Endodermal cell (in vitro differentiated cells): ENCODE measurements around the gene PTPRN2. TPM values are rescaled to one million over a fixed set of nuclear protein-coding genes. Genes with fewer than 3 reads are reported as not detected.
A peak's percentile ranks its signal among the peaks of the same experiment; 100 is the strongest.

ENCODE experiments used
- DNase-seq: peaks from one replicate; pipeline ENCODE4 v3.0.0-alpha.2; 2017
- H3K27ac ChIP-seq: 2 replicates; pipeline ENCODE4 v1.5.1; 2013; ENCODE audit warnings: mild to moderate bottlenecking, low read depth, low read length, moderate library complexity
- H3K27me3 ChIP-seq: 2 replicates; pipeline ENCODE4 v1.6.1; 2013; ENCODE audit warnings: mild to moderate bottlenecking, low read length, moderate library complexity; ENCODE audit not compliant: insufficient read depth, control insufficient read depth, poor library complexity, severe bottlenecking
- H3K36me3 ChIP-seq: 2 replicates; pipeline ENCODE4 v1.7.0; 2013; ENCODE audit warnings: mild to moderate bottlenecking, low read length, moderate library complexity; ENCODE audit not compliant: control insufficient read depth, insufficient read depth
- H3K4me1 ChIP-seq: one replicate; pipeline ENCODE4 v1.7.0; 2013; ENCODE audit warnings: low read length; ENCODE audit not compliant: control insufficient read depth, insufficient read depth
- H3K4me3 ChIP-seq: 2 replicates; pipeline ENCODE4 v1.5.1; 2013; ENCODE audit warnings: mild to moderate bottlenecking, low read length, moderate library complexity
- H3K9ac ChIP-seq: 2 replicates; pipeline ENCODE4 v1.6.1; 2013; ENCODE audit warnings: mild to moderate bottlenecking, low read length, moderate library complexity; ENCODE audit not compliant: poor library complexity, severe bottlenecking; ENCODE audit errors: extremely low read depth
- H3K9me3 ChIP-seq: 2 replicates; pipeline ENCODE4 v1.6.1; 2013; ENCODE audit warnings: mild to moderate bottlenecking, low read length, moderate library complexity; ENCODE audit not compliant: control insufficient read depth
- H3K27ac Mint-ChIP-seq: 2 replicates; pipeline ENCODE4 v1.8.0; 2020; ENCODE audit warnings: mixed read lengths
- H3K27me3 Mint-ChIP-seq: 2 replicates; pipeline ENCODE4 v1.8.0; 2021; ENCODE audit warnings: mild to moderate bottlenecking, mixed read lengths; ENCODE audit not compliant: insufficient read depth
- H3K36me3 Mint-ChIP-seq: 2 replicates; pipeline ENCODE4 v1.8.0; 2020; ENCODE audit warnings: low read depth, mixed read lengths
- H3K4me1 Mint-ChIP-seq: 2 replicates; pipeline ENCODE4 v1.8.0; 2020; ENCODE audit warnings: mixed read lengths
- H3K4me3 Mint-ChIP-seq: 2 replicates; pipeline ENCODE4 v1.8.0; 2020; ENCODE audit warnings: mild to moderate bottlenecking, moderate library complexity, mixed read lengths
- H3K9me3 Mint-ChIP-seq: 2 replicates; pipeline ENCODE4 v1.8.0; 2020; ENCODE audit warnings: mild to moderate bottlenecking, mixed read lengths
- CTCF ChIP-seq: fragments of 200-600 bp; sonication (generic); conservative IDR thresholded peaks from 2 replicates; pipeline ENCODE4 v1.5.0; 2021; ENCODE audit warnings: antibody characterized with exemption, mild to moderate bottlenecking
- WGBS, 2 experiments: methylation state at CpG; one replicate each; pipeline versions ENCODE4 v1.1.5 to v1.1.7; 2013; ENCODE audit warnings: missing lambda C conversion rate in 2 of 2, mixed read lengths in 1 of 2; ENCODE audit not compliant: insufficient coverage in 1 of 2, insufficient read length in 1 of 2; 5-methylcytosine and 5-hydroxymethylcytosine counted together
- total RNA-seq, 2 donors: library from RNA; stranded (reverse); fragmentation: NEBNext Ultra II Directional in 1 of 2; extraction: Animal tissue kit (Norgen Biotek cat#: 25700) in 1 of 2; gene quantifications; 2 replicates in 1 of 2; 3 replicates in 1 of 2; pipeline ENCODE4 v1.2.1, GENCODE V29; 2021

Gene PTPRN2
- total RNA-seq, 2 donors from 2014 or later, result 0.69 to 1.2 TPM

DNA sequence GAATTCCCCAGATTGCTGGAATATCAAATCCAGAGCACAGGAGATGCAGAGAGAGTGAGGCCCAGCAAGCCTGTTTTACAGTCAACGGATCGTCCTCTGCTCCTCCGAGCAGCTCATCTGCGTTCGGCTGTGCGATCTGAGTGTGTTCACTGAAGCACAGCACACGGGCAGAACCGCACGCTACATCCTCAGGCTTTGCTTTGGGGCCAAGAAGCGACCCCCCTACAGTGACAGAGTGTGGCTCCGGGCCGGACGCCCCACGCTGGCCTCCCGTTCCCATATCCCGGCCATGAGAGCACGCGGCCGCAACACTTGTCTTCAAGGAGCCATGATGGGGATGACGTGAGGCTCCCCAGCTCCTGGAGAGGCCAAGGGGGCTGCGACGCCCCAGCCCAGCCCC, 819.4 kb downstream of the PTPRN2 start:
- peaks cover 88% of the 10 kb centered on the region for H3K9me3 ChIP-seq
- H3K9me3 Mint-ChIP-seq, result peaks cover 35% of the 10 kb centered on the region
- 79 to 83% methylated on average over 7 to 22 of the region's 22 CpGs for WGBS, 2 experiments
- no peaks in the 10 kb centered on the region for H3K27me3 ChIP-seq
- H3K36me3 Mint-ChIP-seq, result no peaks in the 10 kb centered on the region
- H3K4me1 Mint-ChIP-seq, result peaks cover 8% of the 10 kb centered on the region
- H3K27ac ChIP-seq, result no peak overlapping the region
- H3K27me3 Mint-ChIP-seq, result peaks cover 3% of the 10 kb centered on the region
- no peaks in the 10 kb centered on the region for H3K36me3 ChIP-seq
- TF ChIP-seq CTCF, result no peak
- no peak overlapping the region for H3K4me3 ChIP-seq
- no peak overlapping the region for H3K27ac Mint-ChIP-seq
- no peak overlapping the region for H3K4me3 Mint-ChIP-seq
- no peaks in the 10 kb centered on the region for H3K4me1 ChIP-seq
- H3K9ac ChIP-seq, result no peak overlapping the region
- DNase-seq, result no peak

DNA sequence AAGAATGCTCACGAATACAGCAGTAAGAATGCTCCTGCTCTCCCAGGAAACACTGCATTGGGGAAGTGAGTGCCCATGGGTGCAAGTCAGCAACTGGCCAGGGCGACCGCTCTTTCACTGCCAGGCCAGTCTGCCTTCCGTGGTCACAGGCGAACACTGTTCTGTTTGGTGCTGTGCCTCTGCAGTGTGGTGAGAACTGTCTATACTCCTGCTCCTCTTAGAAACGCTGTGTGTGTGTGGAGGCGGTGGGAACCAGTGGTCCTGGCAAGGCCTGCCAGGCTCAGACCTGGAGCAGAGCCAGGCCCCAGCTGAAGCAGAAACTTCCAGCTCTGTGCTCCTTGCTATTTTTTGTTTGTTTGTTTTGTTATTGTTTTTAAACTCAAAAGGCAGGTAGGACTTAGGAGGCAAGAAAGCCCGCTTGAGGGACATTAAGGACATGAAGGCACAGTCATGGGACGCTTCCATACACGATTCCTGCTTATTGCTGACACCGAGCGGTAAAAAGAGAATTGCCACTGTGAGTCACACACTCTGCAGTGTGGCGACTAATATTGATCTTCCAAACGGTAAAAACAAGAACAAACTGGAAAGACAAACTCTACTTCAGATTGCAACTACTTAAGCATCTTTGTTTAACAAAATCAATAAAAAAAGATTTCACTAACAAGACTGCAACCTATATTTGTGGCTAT, 820.0 kb downstream of the PTPRN2 start:
- Histone ChIP-seq H3K4me3 (no peak overlapping the region), H3K36me3 (no peaks in the 10 kb centered on the region), H3K9me3 (peaks cover 93% of the 10 kb centered on the region), H3K4me1 (no peaks in the 10 kb centered on the region), H3K9ac (no peak overlapping the region), H3K27ac (no peak overlapping the region), H3K27me3 (no peaks in the 10 kb centered on the region)
- no peaks in the 10 kb centered on the region for H3K36me3 Mint-ChIP-seq
- H3K4me1 Mint-ChIP-seq, result peaks cover 8% of the 10 kb centered on the region
- no peak overlapping the region for H3K27ac Mint-ChIP-seq
- 65 to 68% methylated on average over 11 to 14 of the region's 14 CpGs for WGBS, 2 experiments
- no peak for TF ChIP-seq CTCF
- peaks cover 3% of the 10 kb centered on the region for H3K27me3 Mint-ChIP-seq
- no peak for DNase-seq
- no peak overlapping the region for H3K4me3 Mint-ChIP-seq
- H3K9me3 Mint-ChIP-seq, result peaks cover 36% of the 10 kb centered on the region

GRCh38 chr7:157766098-157766497, 821.5 kb downstream of the PTPRN2 start:
- no peak overlapping the region for H3K9ac ChIP-seq
- peaks cover 80% of the 10 kb centered on the region for H3K9me3 ChIP-seq
- H3K36me3 ChIP-seq, result no peaks in the 10 kb centered on the region
- Mint-ChIP-seq H3K36me3 (no peaks in the 10 kb centered on the region), H3K9me3 (peaks cover 32% of the 10 kb centered on the region), H3K27me3 (peaks cover 3% of the 10 kb centered on the region), H3K27ac (no peak overlapping the region), H3K4me3 (no peak overlapping the region), H3K4me1 (peaks cover 8% of the 10 kb centered on the region)
- H3K27me3 ChIP-seq, result no peaks in the 10 kb centered on the region
- no peak overlapping the region for H3K27ac ChIP-seq
- peak overlapping the region; percentile 29 for H3K4me3 ChIP-seq
- H3K4me1 ChIP-seq, result no peaks in the 10 kb centered on the region
- DNase-seq, result no peak
- TF ChIP-seq CTCF, result no peak
